Endothelial cell (in vitro differentiated cells): ENCODE results near the gene MACROD2. TPM values are rescaled to one million over a fixed set of nuclear protein-coding genes. Genes with fewer than 3 reads are reported as not detected.

Experiments
- DNase-seq: peaks from one replicate; pipeline ENCODE4 v3.0.0; 2021; ENCODE audit warnings: low spot score
- H3K27ac Mint-ChIP-seq: one replicate; pipeline ENCODE4 v1.8.0; 2021; ENCODE audit warnings: mixed read lengths, inconsistent platforms; ENCODE audit not compliant: unreplicated experiment
- H3K27me3 Mint-ChIP-seq: one replicate; pipeline ENCODE4 v1.8.0; 2021; ENCODE audit warnings: mild to moderate bottlenecking, moderate library complexity, mixed read lengths, inconsistent platforms; ENCODE audit not compliant: unreplicated experiment
- H3K36me3 Mint-ChIP-seq: one replicate; pipeline ENCODE4 v1.8.0; 2021; ENCODE audit warnings: mild to moderate bottlenecking, low read depth, mixed read lengths, inconsistent platforms; ENCODE audit not compliant: unreplicated experiment
- H3K4me1 Mint-ChIP-seq: one replicate; pipeline ENCODE4 v1.8.0; 2021; ENCODE audit warnings: mild to moderate bottlenecking, mixed read lengths, inconsistent platforms; ENCODE audit not compliant: unreplicated experiment
- H3K4me3 Mint-ChIP-seq: one replicate; pipeline ENCODE4 v1.8.0; 2021; ENCODE audit warnings: mild to moderate bottlenecking, mixed read lengths, inconsistent platforms; ENCODE audit not compliant: unreplicated experiment
- H3K9me3 Mint-ChIP-seq: one replicate; pipeline ENCODE4 v1.8.0; 2021; ENCODE audit warnings: mixed read lengths, inconsistent platforms; ENCODE audit not compliant: unreplicated experiment
- total RNA-seq: library from RNA; stranded (reverse); fragmentation: NEBNext Ultra II Directional; extraction: Animal tissue kit (Norgen Biotek cat#: 25700); gene quantifications from one replicate; pipeline ENCODE4 v1.2.1, GENCODE V29; 2021; ENCODE audit not compliant: unreplicated experiment
- TF ChIP-seq, protein P1 (sequence below): fragments of 200-600 bp; sonication (generic); IDR thresholded peaks from one replicate; pipeline ENCODE4 v1.5.0; 2021; ENCODE audit warnings: antibody characterized with exemption; ENCODE audit not compliant: unreplicated experiment

Gene MACROD2
- total RNA-seq, 1 donor from 2014 or later = 6.4 TPM

DNA sequence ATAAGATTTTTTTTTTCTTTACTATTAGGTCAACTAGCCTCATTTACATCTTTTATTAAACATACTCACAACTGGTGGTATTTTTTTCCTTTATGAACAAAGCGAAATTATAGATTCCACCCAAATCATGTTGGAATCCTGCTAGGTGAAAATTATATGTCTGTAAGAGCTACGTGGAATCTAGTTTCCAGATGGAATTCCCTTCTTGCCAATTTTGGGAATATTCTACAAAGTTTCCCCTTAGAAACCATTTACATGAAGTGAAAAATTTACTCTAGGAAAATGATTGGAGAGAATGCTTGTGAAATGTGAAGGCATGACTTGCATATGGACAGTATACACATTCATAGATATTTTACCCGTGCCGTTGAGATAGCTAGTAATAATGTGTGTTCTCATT, 1466.6 kb downstream of the MACROD2 start:
- TF ChIP-seq, protein P1, sequence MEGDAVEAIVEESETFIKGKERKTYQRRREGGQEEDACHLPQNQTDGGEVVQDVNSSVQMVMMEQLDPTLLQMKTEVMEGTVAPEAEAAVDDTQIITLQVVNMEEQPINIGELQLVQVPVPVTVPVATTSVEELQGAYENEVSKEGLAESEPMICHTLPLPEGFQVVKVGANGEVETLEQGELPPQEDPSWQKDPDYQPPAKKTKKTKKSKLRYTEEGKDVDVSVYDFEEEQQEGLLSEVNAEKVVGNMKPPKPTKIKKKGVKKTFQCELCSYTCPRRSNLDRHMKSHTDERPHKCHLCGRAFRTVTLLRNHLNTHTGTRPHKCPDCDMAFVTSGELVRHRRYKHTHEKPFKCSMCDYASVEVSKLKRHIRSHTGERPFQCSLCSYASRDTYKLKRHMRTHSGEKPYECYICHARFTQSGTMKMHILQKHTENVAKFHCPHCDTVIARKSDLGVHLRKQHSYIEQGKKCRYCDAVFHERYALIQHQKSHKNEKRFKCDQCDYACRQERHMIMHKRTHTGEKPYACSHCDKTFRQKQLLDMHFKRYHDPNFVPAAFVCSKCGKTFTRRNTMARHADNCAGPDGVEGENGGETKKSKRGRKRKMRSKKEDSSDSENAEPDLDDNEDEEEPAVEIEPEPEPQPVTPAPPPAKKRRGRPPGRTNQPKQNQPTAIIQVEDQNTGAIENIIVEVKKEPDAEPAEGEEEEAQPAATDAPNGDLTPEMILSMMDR = no peak
- no peaks in the 10 kb centered on the region for H3K27me3 Mint-ChIP-seq
- peaks cover 8% of the 10 kb centered on the region for H3K4me1 Mint-ChIP-seq
- no peak overlapping the region for H3K4me3 Mint-ChIP-seq
- no peaks in the 10 kb centered on the region for H3K36me3 Mint-ChIP-seq
- no peak for DNase-seq
- no peak overlapping the region for H3K27ac Mint-ChIP-seq
- no peaks in the 10 kb centered on the region for H3K9me3 Mint-ChIP-seq

DNA sequence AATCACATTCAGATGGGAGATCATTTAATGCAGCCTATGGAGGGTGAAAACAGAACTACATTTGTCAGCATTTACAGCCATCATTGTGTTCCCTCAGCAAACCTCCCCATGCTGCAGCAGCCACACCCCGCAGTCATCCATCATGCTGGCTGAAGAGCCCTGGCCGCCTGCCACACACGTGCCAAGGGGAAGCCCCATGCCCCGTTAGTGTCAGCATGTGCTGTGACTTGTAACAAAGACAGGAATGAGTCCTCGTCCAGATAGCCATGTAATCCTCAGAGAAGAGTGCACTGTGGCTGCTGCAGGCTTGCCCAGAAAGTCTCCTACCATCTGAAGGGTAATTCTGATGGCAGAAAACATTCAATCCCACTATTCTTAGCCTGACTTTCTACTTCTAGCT, 1480.2 kb downstream of the MACROD2 start:
- TF ChIP-seq, protein P1 = no peak
- no peak for DNase-seq
- Mint-ChIP-seq H3K36me3 (no peaks in the 10 kb centered on the region), H3K27me3 (no peaks in the 10 kb centered on the region), H3K27ac (no peak overlapping the region), H3K4me1 (peaks cover 7% of the 10 kb centered on the region), H3K9me3 (peaks cover 3% of the 10 kb centered on the region), H3K4me3 (no peak overlapping the region)

DNA sequence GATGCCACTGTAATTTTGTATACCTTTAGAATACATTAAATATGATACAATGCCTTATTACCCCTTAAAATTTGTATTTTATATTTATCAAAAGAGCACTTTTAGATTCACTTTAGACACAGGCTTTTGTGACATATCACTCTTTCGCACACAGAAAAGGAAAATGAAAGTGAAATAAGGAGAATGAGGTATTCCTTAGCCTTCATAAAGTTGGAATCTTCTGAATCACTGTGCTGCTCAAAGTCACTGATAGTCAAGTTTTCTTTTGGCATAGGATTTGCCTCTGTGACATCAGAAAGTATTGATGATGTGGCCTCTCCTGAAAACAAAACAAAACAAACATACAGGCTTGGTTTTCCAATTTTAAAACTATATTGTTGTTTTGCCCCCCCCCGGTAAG, 1480.9 kb downstream of the MACROD2 start:
- Mint-ChIP-seq H3K4me3 (no peak overlapping the region), H3K27ac (no peak overlapping the region), H3K4me1 (peaks cover 7% of the 10 kb centered on the region), H3K9me3 (peaks cover 3% of the 10 kb centered on the region), H3K27me3 (no peaks in the 10 kb centered on the region), H3K36me3 (no peaks in the 10 kb centered on the region)
- no peak for DNase-seq
- TF ChIP-seq, protein P1 = no peak

GRCh38 chr20:15476781-15477180, 1481.5 kb downstream of the MACROD2 start:
- H3K9me3 Mint-ChIP-seq = peaks cover 3% of the 10 kb centered on the region
- H3K36me3 Mint-ChIP-seq = no peaks in the 10 kb centered on the region
- no peaks in the 10 kb centered on the region for H3K27me3 Mint-ChIP-seq
- TF ChIP-seq, protein P1 = no peak
- peaks cover 7% of the 10 kb centered on the region for H3K4me1 Mint-ChIP-seq
- H3K27ac Mint-ChIP-seq = no peak overlapping the region
- DNase-seq = no peak
- no peak overlapping the region for H3K4me3 Mint-ChIP-seq

DNA sequence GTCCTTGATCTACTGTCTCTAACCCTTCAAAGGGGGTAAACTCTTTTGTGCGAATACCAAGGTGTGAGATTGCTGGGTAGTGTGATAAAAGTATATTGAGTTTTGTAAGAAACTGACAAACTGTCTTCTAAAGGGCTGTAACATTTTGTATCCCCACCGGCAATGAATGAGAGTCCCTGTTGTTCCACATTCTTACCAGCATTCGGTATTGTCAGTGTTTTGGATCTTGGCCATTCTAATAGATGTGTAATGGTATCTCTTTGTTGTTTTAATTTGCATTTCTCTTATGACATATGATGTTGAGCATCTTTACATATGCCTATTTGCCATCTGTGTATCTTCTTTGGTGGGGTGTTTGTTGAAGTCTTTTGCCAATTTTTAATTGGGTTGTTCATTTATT, 1487.2 kb downstream of the MACROD2 start:
- no peaks in the 10 kb centered on the region for H3K27me3 Mint-ChIP-seq
- H3K4me1 Mint-ChIP-seq = peaks cover 5% of the 10 kb centered on the region
- no peaks in the 10 kb centered on the region for H3K36me3 Mint-ChIP-seq
- DNase-seq = no peak
- H3K27ac Mint-ChIP-seq = no peak overlapping the region
- H3K9me3 Mint-ChIP-seq = peaks cover 2% of the 10 kb centered on the region
- no peak overlapping the region for H3K4me3 Mint-ChIP-seq
- TF ChIP-seq, protein P1 = no peak
